Iris pigment epithelial cell (primary cell): Measurements from ENCODE around the gene TBX1.

Source experiments
- DNase-seq: peaks from one replicate; pipeline ENCODE4 v3.0.0-alpha.2; 2011; ENCODE audit warnings: low read depth

TBX1 gene

DNA sequence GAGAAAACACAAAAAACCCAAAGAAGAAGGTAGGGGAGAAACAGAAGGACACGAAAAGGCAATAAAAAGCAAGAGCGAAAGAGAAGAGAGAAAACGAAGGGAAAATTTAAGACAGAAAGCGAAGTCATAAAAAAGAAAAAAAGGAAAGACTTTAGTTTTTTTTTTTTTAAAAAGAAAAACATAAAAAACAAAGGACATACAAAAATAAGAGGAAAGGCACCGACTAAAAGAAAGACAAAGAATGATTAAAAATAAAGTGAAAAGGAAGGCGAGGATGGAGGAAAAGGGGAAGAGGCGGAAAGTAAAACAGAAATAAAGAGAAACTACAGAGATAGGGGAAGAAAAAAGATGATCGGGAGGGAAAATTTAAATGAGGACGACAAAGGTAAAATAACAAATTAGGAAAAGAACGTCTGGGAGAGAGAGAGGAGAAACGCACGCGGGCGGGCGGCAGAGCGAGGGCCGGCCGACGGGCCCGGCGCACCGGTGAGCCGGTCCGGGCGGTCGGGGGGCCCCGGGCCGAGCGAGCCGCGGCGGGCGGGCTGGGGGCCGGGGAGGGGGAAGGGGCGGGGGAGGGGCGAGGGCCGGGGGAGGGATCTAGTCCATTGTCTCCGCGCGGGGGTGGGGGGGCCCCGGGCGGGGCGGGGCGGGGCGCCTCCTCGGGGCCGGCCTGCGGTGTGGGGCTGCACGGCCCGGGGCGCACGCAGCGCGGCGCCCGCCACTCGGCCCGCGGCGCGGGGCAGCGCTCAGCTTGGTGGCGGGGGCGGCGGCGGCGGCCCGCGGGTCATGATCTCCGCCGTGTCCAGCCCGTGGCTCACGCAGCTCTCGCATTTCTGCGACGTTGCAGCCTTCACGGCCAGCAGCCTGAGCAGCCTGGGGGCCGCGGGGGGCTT lies at the start of gene TBX1:
TSS of gene TBX1 (plus strand) at position 721 of the 893 bp plus-strand sequence. CDS start at position 787, 66 bp downstream.
- no peak for DNase-seq

GRCh38 chr22:19713245-19713644 lies 47.3 kb upstream of the TBX1 start:
- no peak for DNase-seq

DNA sequence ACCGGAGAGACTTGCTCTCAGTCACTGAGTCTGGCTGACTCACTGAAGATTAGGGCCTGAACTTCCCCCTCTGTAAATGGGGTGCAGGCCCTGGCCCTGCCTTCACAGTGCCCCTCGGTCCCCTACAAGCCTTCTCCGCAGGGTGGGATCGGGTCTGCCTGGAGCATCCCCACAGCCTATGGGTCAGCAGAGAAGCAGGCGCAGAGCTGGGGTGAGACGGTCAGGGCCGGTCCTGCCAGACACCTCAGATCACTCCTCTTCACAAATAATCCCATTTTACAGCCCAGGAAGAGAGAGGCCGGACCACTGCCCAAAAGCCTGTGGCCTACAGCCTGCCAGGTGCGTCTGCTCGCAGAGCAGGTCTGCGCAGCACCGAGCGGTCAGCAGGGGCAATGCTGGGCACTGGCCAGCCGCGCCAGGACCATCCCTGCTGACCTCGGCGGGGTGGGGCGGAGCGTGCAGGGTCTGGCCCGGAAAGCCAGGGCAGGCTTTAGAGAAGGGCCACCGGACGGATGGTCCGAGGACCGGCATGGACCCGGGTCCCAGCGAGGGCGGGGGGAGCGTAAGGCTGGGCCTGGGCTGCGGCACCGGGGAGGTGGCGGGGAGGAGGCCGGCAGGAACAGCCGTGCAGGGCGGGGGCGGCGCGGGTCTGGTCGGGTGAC lies 46.8 kb upstream of the TBX1 start:
- no peak for DNase-seq

DNA sequence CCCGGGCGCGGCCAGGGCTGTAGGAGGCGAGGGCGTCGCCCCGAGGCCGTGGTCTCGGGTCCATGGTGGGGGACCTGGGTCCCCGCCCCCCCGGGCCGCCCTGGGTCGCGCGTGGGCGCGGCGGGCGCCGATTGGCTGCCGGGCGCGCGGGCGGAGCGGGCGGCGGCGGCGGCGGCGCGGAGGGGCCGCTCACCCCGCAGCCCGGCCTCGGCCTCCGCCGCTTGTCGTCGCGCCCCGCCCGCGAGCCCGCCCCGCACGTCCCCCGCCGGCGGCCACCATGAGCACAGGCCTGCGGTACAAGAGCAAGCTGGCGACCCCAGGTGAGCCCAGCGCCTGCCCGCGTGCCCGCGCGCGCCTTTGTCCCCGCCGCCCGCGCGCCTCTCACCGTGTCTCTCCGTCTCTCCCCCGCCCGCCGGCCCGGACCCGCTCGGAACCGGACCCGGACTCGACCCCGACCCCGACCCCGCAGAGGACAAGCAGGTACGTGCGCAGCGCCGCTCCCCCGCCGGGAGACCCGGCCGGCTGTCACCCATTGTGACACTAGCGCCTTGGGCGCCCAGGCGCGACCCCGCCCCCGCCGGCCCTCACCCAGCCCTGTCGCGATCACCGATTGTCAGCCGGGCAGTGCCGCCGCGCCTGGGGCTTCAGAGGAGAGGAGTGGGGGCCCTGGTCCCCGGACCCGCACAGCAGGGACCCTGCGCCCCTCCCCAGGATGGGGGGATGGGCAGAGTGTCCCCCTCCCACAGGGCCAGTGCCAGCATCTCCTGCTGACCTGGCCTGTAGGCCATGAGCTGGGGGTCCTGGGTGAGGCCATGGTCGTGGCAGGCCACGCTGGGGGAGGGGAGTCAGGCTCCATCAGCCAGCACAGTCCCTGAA lies 46.0 kb upstream of the TBX1 start, which contains the start of gene SEPTIN5:
TSS of gene SEPTIN5 (plus strand) at position 192 of the 876 bp plus-strand sequence. CDS start at position 278, 86 bp downstream.
- no peak for DNase-seq

GRCh38 chr22:19715188-19715930 lies 45.2 kb upstream of the TBX1 start:
- DNase-seq = no peak

- DNase-seq = no peak
These were observed 44.3 kb upstream of the TBX1 start for GRCh38 chr22:19716041-19716828.

- DNase-seq = no peak
These were observed 43.8 kb upstream of the TBX1 start for GRCh38 chr22:19716829-19717105.

DNA sequence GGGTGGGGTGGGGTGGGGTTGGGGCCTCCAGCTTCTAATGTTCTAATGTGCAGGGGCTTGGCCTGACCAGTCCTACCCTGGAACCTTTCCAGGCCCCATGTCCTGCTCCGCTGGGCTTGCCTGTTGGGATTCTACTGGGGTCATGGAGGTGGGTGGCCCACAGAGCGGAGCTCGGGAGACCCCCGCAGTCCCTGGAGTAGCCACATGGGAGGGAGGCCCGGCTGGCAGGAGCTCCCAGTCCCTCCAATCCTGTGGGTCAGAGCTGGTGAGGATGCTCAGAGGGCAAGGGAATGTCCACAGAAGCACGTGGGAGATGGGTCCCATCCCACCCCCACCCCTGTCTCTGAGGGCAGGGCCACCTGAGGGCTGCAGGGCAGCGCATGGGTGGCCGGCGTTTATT lies 43.4 kb upstream of the TBX1 start:
- DNase-seq = no peak

DNA sequence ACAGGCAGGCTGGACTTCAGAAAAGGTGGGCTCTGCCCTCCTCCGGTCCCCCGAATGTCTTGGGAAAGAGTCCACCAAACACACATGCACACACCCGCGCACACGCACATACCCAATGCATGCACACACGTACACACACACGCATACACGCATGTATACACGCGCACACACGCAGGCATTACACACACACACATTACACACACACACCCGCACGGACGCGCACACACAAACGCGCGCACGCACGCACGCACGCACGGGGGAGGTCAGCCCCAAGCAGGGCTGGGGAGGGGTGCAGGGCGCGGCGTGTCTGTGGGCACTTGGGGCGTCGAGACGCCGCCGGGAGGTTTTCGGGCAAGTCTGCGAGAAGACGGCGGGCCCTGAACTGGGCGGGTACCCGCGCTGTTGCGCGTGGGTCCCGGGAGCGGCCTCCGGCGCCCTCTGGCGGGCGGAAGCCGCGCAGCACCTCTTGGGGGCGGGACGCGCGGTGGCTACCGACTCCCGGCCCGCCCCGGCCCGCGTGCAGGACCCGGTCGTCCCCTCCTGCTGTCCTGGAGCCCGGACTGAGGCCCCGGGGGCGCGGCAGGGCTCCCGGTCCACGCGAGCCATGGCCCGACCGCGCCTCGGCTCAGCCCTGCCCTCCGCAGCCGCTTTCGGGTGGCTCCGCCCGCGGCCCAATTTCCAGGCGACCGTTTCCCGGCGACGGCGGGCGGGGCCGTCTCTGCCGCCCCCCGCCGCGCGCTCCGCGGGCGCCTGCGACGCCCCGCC lies 42.7 kb upstream of the TBX1 start:
- DNase-seq = peak; percentile 57

GRCh38 chr22:19718456-19719049 lies 42.0 kb upstream of the TBX1 start:
- DNase-seq = no peak

- no peak for DNase-seq
These were observed 41.5 kb upstream of the TBX1 start for GRCh38 chr22:19719050-19719482.

GRCh38 chr22:19719488-19720021 lies 41.0 kb upstream of the TBX1 start:
- DNase-seq = no peak

- no peak for DNase-seq
These were observed 40.3 kb upstream of the TBX1 start for GRCh38 chr22:19720150-19720827.

DNA sequence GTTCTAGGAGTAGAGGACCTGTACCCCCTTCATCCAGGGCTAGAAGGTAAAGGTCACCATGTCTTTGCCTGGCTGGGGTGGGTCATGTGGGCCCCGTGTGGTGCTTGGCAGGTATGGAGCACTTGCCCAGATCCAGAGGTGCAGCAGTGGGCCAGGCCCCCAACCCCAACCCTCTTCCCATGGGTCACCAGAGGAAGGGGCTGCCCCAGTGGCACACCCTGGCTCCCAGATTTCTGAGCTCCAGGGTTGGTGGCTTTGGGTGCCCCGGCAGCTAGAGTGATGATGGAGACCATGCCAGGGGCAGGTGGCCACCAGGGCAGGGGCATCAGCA lies 39.6 kb upstream of the TBX1 start:
- DNase-seq = no peak

GRCh38 chr22:19721330-19722177 lies 39.0 kb upstream of the TBX1 start:
- no peak for DNase-seq

DNA sequence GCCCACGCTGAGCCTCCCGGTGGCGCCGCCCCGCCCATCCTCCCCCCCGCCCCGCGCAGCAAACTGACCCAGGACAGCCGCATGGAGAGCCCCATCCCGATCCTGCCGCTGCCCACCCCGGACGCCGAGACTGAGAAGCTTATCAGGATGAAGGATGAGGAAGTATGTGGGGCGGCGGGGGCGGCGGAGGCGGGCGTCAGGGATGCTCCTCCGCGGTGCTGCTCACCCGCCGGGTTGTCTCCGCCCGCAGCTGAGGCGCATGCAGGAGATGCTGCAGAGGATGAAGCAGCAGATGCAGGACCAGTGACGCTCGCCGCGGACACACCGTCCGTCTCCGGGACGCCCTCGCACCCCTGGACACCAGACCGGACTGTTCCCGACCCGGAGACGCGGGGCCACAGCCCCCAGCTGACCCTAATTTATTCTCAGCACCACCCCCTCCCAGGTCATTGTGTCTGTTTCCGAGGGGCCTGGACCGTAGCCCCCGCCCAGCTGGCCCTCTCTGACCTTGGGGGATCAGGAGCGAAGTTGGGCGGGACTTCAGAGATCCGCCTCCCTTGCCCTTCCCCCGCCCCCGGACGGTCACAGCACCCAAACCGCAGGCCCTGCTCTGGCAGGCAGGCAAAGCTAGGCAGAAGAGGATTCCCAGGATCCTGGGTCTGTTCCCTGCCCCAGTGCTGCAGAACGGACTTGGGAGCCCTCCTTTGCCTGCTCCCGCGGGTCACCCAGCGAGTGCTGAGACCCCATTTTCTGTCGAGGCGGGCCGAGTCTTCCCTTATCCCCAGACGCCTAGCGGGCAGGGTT lies 38.2 kb upstream of the TBX1 start:
- no peak for DNase-seq

GRCh38 chr22:19722982-19723231 lies 37.7 kb upstream of the TBX1 start:
- no peak for DNase-seq
